GM23338 (cell line): ENCODE measurements around the gene ACSF3. TPM values are rescaled to one million over a fixed set of nuclear protein-coding genes. Genes with fewer than 3 reads are reported as not detected.

Experiments
- ATAC-seq: fragments of 200-7000 bp; cut with Tn5 transposase; 3 replicates; pipeline ENCODE4 v1.9.1; 2020
- DNase-seq: peaks from one replicate; pipeline ENCODE4 v3.0.0-alpha.2; 2015; ENCODE audit warnings: low spot score
- H2AFZ ChIP-seq: fragments of 200-600 bp; sonication (generic); 2 replicates; pipeline ENCODE4 v1.8.0; 2016; ENCODE audit warnings: antibody characterized with exemption, mild to moderate bottlenecking, moderate library complexity
- H3F3A ChIP-seq: fragments of 200-600 bp; sonication (generic); replicated peaks from 2 replicates; pipeline ENCODE4 v1.8.0; 2017; ENCODE audit warnings: antibody characterized with exemption, mixed run types, low read depth
- H3K27ac ChIP-seq: fragments of 200-600 bp; sonication (generic); 2 replicates; pipeline ENCODE4 v1.6.1; 2016; ENCODE audit warnings: low read depth
- H3K27me3 ChIP-seq: fragments of 200-600 bp; sonication (generic); 2 replicates; pipeline ENCODE4 v1.8.0; 2016; ENCODE audit warnings: mild to moderate bottlenecking, mixed run types, moderate library complexity; ENCODE audit not compliant: insufficient read depth
- H3K36me3 ChIP-seq: fragments of 200-600 bp; sonication (generic); 2 replicates; pipeline ENCODE4 v1.8.0; 2016; ENCODE audit warnings: mild to moderate bottlenecking; ENCODE audit not compliant: insufficient read depth
- H3K4me1 ChIP-seq: fragments of 200-600 bp; sonication (generic); 2 replicates; pipeline ENCODE4 v1.8.0; 2016; ENCODE audit warnings: mild to moderate bottlenecking, moderate library complexity; ENCODE audit not compliant: insufficient read depth
- H3K4me2 ChIP-seq: fragments of 200-600 bp; sonication (generic); 2 replicates; pipeline ENCODE4 v1.7.1; 2017; ENCODE audit warnings: mixed run types
- H3K4me3 ChIP-seq: fragments of 200-600 bp; sonication (generic); 2 replicates; pipeline ENCODE4 v1.6.1; 2016; ENCODE audit warnings: mixed run types
- H3K79me2 ChIP-seq: fragments of 200-600 bp; sonication (generic); replicated peaks from 2 replicates; pipeline ENCODE4 v1.8.0; 2017; ENCODE audit warnings: mild to moderate bottlenecking; ENCODE audit not compliant: insufficient read depth
- H3K9me2 ChIP-seq: fragments of 200-600 bp; sonication (generic); 2 replicates; pipeline ENCODE4 v1.8.0; 2017; ENCODE audit not compliant: insufficient read depth
- H4K20me1 ChIP-seq: fragments of 200-600 bp; sonication (generic); replicated peaks from 2 replicates; pipeline ENCODE4 v1.8.0; 2017; ENCODE audit warnings: mild to moderate bottlenecking; ENCODE audit not compliant: insufficient read depth
- H3K27ac Mint-ChIP-seq: 2 replicates; pipeline ENCODE4 v1.8.0; 2020; ENCODE audit warnings: inconsistent platforms, mild to moderate bottlenecking, moderate library complexity, mixed read lengths
- H3K27me3 Mint-ChIP-seq: 3 replicates; pipeline ENCODE4 v1.8.0; 2022; ENCODE audit warnings: low read depth, mild to moderate bottlenecking, moderate library complexity, mixed read lengths, inconsistent platforms; ENCODE audit not compliant: insufficient read depth, poor library complexity
- H3K36me3 Mint-ChIP-seq: 3 replicates; pipeline ENCODE4 v1.8.0; 2021; ENCODE audit warnings: low read depth, mild to moderate bottlenecking, inconsistent platforms, moderate library complexity, mixed read lengths
- H3K4me1 Mint-ChIP-seq: 3 replicates; pipeline ENCODE4 v1.8.0; 2020; ENCODE audit warnings: mild to moderate bottlenecking, inconsistent platforms, mixed read lengths
- H3K4me3 Mint-ChIP-seq: 3 replicates; pipeline ENCODE4 v1.8.0; 2021; ENCODE audit warnings: moderate library complexity, mild to moderate bottlenecking, inconsistent platforms, mixed read lengths
- H3K9me3 Mint-ChIP-seq: 3 replicates; pipeline ENCODE4 v1.8.0; 2020; ENCODE audit warnings: moderate library complexity, mild to moderate bottlenecking, inconsistent platforms, mixed read lengths
- CREB1 ChIP-seq: fragments of 250-450 bp; sonication (Bioruptor Pico); IDR thresholded peaks from 2 replicates; pipeline ENCODE4 v1.5.0; 2020; ENCODE audit warnings: low read depth, mild to moderate bottlenecking, moderate library complexity
- EZH2 ChIP-seq: fragments of 200-600 bp; sonication (generic); IDR thresholded peaks from one replicate; pipeline ENCODE4 v1.8.0; 2017; ENCODE audit warnings: antibody characterized with exemption, mild to moderate bottlenecking, low read depth; ENCODE audit not compliant: unreplicated experiment
- EZH2phosphoT487 ChIP-seq: fragments of 200-600 bp; sonication (generic); IDR thresholded peaks from one replicate; pipeline ENCODE4 v1.8.1; 2018; ENCODE audit warnings: antibody characterized with exemption; ENCODE audit not compliant: unreplicated experiment
- JUNB ChIP-seq: IDR thresholded peaks from one replicate; pipeline ENCODE4 v1.6.1; 2016; ENCODE audit warnings: antibody characterized with exemption; ENCODE audit not compliant: unreplicated experiment
- POLR2AphosphoS5 ChIP-seq: IDR thresholded peaks from 2 replicates; pipeline ENCODE4 v1.6.1; 2016; ENCODE audit warnings: antibody characterized with exemption, low read depth
- REST ChIP-seq: IDR thresholded peaks from one replicate; pipeline ENCODE4 v1.6.1; 2018; ENCODE audit warnings: antibody characterized with exemption; ENCODE audit not compliant: unreplicated experiment
- ZNF331 ChIP-seq: fragments of 250-450 bp; sonication (Bioruptor Pico); IDR thresholded peaks from 2 replicates; pipeline ENCODE4 v1.5.0; 2020; ENCODE audit warnings: low read depth, mild to moderate bottlenecking, moderate library complexity
- polyA plus RNA-seq: library from polyadenylated mRNA; unstranded; fragments of >200 nt; fragmentation: Nextera tagmentation; extraction: Ambion mirVana; gene quantifications from 2 replicates; pipeline ENCODE4 v1.2.1, GENCODE V29; 2016
- total RNA-seq: library from RNA; depleted of rRNA; stranded (reverse); fragments of >200 nt; shearing (Covaris generic); gene quantifications from 2 replicates; pipeline ENCODE4 v1.2.3, GENCODE V29; 2014
- TF ChIP-seq, protein P1 (sequence below): fragments of 250-450 bp; sonication (Bioruptor Pico); IDR thresholded peaks from 2 replicates; pipeline ENCODE4 v1.5.0; 2020; ENCODE audit warnings: mild to moderate bottlenecking, moderate library complexity

The ACSF3 gene
- total and polyA plus RNA-seq, 2 experiments from 2014 or later, result 12.8 to 23.1 TPM

- peaks cover 10% of the 10 kb centered on the region for H3K36me3 Mint-ChIP-seq
- H3K27me3 Mint-ChIP-seq, result peaks cover 4% of the 10 kb centered on the region
- ATAC-seq, result no peak
Measured at GRCh38 chr16:89140981-89141883, 47.6 kb downstream of the ACSF3 start.

DNA sequence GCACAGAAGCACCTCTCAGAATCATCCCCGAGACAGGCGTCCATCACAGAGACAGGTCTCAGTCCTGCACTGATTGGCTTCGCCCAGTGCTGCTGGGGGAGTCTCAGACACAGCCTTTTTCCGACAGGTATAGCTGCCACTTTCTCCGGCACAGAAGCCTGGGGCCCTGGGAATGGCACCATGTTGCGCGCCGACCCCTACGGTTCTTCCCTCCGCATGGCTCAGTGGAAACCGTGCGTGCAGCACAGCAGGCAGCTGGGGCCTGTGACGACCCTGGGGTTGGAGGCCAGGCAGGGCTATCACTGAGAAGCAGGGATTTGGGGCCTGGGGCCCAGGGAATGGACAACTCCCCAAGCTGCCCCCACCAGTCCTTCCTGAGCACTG lies 48.2 kb downstream of the ACSF3 start:
- Histone ChIP-seq H3K27ac (no peak overlapping the region), H3K36me3 (no peaks in the 10 kb centered on the region), H3K27me3 (no peaks in the 10 kb centered on the region), H3K4me3 (no peak overlapping the region), H2AFZ (no peak overlapping the region), H3F3A (no peaks in the 10 kb centered on the region), H3K79me2 (no peaks in the 10 kb centered on the region), H3K4me2 (no peak overlapping the region), H3K9me2 (no peaks in the 10 kb centered on the region), H4K20me1 (no peaks in the 10 kb centered on the region), H3K4me1 (no peaks in the 10 kb centered on the region)
- Mint-ChIP-seq H3K9me3 (peaks cover 5% of the 10 kb centered on the region), H3K36me3 (peaks cover 16% of the 10 kb centered on the region), H3K27me3 (peaks cover 4% of the 10 kb centered on the region), H3K27ac (no peak overlapping the region), H3K4me3 (no peak overlapping the region), H3K4me1 (no peaks in the 10 kb centered on the region)
- TF ChIP-seq POLR2AphosphoS5, result no peak
- TF ChIP-seq, protein P1, sequence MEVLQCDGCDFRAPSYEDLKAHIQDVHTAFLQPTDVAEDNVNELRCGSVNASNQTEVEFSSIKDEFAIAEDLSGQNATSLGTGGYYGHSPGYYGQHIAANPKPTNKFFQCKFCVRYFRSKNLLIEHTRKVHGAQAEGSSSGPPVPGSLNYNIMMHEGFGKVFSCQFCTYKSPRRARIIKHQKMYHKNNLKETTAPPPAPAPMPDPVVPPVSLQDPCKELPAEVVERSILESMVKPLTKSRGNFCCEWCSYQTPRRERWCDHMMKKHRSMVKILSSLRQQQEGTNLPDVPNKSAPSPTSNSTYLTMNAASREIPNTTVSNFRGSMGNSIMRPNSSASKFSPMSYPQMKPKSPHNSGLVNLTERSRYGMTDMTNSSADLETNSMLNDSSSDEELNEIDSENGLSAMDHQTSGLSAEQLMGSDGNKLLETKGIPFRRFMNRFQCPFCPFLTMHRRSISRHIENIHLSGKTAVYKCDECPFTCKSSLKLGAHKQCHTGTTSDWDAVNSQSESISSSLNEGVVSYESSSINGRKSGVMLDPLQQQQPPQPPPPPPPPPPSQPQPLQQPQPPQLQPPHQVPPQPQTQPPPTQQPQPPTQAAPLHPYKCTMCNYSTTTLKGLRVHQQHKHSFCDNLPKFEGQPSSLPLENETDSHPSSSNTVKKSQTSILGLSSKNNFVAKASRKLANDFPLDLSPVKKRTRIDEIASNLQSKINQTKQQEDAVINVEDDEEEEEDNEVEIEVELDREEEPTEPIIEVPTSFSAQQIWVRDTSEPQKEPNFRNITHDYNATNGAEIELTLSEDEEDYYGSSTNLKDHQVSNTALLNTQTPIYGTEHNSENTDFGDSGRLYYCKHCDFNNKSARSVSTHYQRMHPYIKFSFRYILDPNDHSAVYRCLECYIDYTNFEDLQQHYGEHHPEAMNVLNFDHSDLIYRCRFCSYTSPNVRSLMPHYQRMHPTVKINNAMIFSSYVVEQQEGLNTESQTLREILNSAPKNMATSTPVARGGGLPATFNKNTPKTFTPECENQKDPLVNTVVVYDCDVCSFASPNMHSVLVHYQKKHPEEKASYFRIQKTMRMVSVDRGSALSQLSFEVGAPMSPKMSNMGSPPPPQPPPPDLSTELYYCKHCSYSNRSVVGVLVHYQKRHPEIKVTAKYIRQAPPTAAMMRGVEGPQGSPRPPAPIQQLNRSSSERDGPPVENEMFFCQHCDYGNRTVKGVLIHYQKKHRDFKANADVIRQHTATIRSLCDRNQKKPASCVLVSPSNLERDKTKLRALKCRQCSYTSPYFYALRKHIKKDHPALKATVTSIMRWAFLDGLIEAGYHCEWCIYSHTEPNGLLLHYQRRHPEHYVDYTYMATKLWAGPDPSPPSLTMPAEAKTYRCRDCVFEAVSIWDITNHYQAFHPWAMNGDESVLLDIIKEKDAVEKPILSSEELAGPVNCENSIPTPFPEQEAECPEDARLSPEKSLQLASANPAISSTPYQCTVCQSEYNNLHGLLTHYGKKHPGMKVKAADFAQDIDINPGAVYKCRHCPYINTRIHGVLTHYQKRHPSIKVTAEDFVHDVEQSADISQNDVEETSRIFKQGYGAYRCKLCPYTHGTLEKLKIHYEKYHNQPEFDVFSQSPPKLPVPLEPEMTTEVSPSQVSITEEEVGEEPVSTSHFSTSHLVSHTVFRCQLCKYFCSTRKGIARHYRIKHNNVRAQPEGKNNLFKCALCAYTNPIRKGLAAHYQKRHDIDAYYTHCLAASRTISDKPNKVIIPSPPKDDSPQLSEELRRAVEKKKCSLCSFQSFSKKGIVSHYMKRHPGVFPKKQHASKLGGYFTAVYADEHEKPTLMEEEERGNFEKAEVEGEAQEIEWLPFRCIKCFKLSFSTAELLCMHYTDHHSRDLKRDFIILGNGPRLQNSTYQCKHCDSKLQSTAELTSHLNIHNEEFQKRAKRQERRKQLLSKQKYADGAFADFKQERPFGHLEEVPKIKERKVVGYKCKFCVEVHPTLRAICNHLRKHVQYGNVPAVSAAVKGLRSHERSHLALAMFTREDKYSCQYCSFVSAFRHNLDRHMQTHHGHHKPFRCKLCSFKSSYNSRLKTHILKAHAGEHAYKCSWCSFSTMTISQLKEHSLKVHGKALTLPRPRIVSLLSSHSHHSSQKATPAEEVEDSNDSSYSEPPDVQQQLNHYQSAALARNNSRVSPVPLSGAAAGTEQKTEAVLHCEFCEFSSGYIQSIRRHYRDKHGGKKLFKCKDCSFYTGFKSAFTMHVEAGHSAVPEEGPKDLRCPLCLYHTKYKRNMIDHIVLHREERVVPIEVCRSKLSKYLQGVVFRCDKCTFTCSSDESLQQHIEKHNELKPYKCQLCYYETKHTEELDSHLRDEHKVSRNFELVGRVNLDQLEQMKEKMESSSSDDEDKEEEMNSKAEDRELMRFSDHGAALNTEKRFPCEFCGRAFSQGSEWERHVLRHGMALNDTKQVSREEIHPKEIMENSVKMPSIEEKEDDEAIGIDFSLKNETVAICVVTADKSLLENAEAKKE, result no peak
- DNase-seq (no peak), ATAC-seq (no peak)

More at GRCh38 chr16:89140981-89141883, 47.6 kb downstream of the ACSF3 start:
- Histone ChIP-seq H3K27me3 (no peaks in the 10 kb centered on the region), H3K4me2 (no peak overlapping the region), H3K36me3 (no peaks in the 10 kb centered on the region), H3K27ac (no peak overlapping the region), H3F3A (no peaks in the 10 kb centered on the region), H2AFZ (no peak overlapping the region), H4K20me1 (no peaks in the 10 kb centered on the region), H3K9me2 (no peaks in the 10 kb centered on the region), H3K4me1 (no peaks in the 10 kb centered on the region), H3K4me3 (no peak overlapping the region), H3K79me2 (no peaks in the 10 kb centered on the region)
- DNase-seq, result no peak
- Mint-ChIP-seq H3K4me1 (no peaks in the 10 kb centered on the region; the same call in 2 of the 3 replicates), H3K27ac (no peak overlapping the region), H3K4me3 (no peak overlapping the region), H3K9me3 (no peaks in the 10 kb centered on the region; the same call in 2 of the 3 replicates)
- TF ChIP-seq EZH2phosphoT487 (no peak), REST (no peak), ZNF331 (CRISPR knock-in tag) (no peak), EZH2 (no peak), JUNB (no peak), CREB1 (CRISPR knock-in tag) (no peak)
